ENCODE results near the gene WDFY4. TPM values are rescaled to one million over a fixed set of nuclear protein-coding genes. Genes with fewer than 3 reads are reported as not detected.

WDFY4 gene
- polyA plus RNA-seq, 1 donor from 2014 or later, result not detected

- H3F3A ChIP-seq (ENCODE audit: insufficient read depth, low read length, poor library complexity, severe bottlenecking), result no peaks in the 10 kb centered on the region
- H2AFZ ChIP-seq (ENCODE audit: low read depth, low read length), result no peak overlapping the region
- no peaks in the 10 kb centered on the region for H3K9me3 ChIP-seq (ENCODE audit: low read length)
- H4K20me1 ChIP-seq (ENCODE audit: insufficient read depth), result no peaks in the 10 kb centered on the region
- H3K4me3 ChIP-seq (ENCODE audit: low read length), result peak overlapping the region; percentile 54
- no peaks in the 10 kb centered on the region for H3K9me2 ChIP-seq (ENCODE audit: insufficient read depth, low read length)
- H3K9ac ChIP-seq (ENCODE audit: low read length), result no peak overlapping the region
- no peaks in the 10 kb centered on the region for H3K79me2 ChIP-seq (replicated peaks; ENCODE audit: insufficient read depth, low read length)
- no peak overlapping the region for H3K4me2 ChIP-seq (ENCODE audit: low read length)
- H3K27me3 ChIP-seq (ENCODE audit: insufficient read depth, low read depth, low read length), result peaks cover 4% of the 10 kb centered on the region
- H3K27ac ChIP-seq (ENCODE audit: low read length), result no peak overlapping the region
- TF ChIP-seq RAD21 (conservative IDR thresholded peaks at IDR 0.05) (peak; percentile 72), REST (IDR thresholded peaks at IDR 0.05; ENCODE audit: borderline replicate concordance) (no peak), EZH2 (IDR thresholded peaks at IDR 0.05; ENCODE audit: borderline replicate concordance, insufficient read depth, low read length, poor library complexity, severe bottlenecking) (no peak), MXI1 (conservative IDR thresholded peaks at IDR 0.05; ENCODE audit: poor library complexity, severe bottlenecking) (no peak), CTCF (IDR thresholded peaks at IDR 0.05; ENCODE audit: poor library complexity, severe bottlenecking) (peak; percentile 88), SMC3 (conservative IDR thresholded peaks at IDR 0.05; ENCODE audit: poor library complexity) (peak; percentile 86)
- no peaks in the 10 kb centered on the region for H3K36me3 ChIP-seq (ENCODE audit: insufficient read depth, low read length)
These were observed 28.3 kb upstream of the WDFY4 start for GRCh38 chr10:48656241-48656913.

- Histone ChIP-seq H3K9me2 (ENCODE audit: insufficient read depth, low read length) (no peaks in the 10 kb centered on the region), H3K4me3 (ENCODE audit: low read length) (peak overlapping the region; percentile 54), H3K79me2 (replicated peaks; ENCODE audit: insufficient read depth, low read length) (no peaks in the 10 kb centered on the region), H3K27me3 (ENCODE audit: insufficient read depth, low read depth, low read length) (peaks cover 4% of the 10 kb centered on the region), H3K27ac (ENCODE audit: low read length) (no peak overlapping the region), H3K36me3 (ENCODE audit: insufficient read depth, low read length) (no peaks in the 10 kb centered on the region), H2AFZ (ENCODE audit: low read depth, low read length) (no peak overlapping the region), H4K20me1 (ENCODE audit: insufficient read depth) (no peaks in the 10 kb centered on the region), H3F3A (ENCODE audit: insufficient read depth, low read length, poor library complexity, severe bottlenecking) (no peaks in the 10 kb centered on the region), H3K9me3 (ENCODE audit: low read length) (no peaks in the 10 kb centered on the region), H3K9ac (ENCODE audit: low read length) (no peak overlapping the region), H3K4me2 (ENCODE audit: low read length) (no peak overlapping the region)
- TF ChIP-seq POLR2AphosphoS5 (IDR thresholded peaks at IDR 0.05), result no peak
- TF ChIP-seq CTCF (IDR thresholded peaks at IDR 0.05; ENCODE audit: poor library complexity, severe bottlenecking), result no peak
- TF ChIP-seq TAF1 (IDR thresholded peaks at IDR 0.05; ENCODE audit: low read depth), result no peak
- no peak for TF ChIP-seq EZH2 (IDR thresholded peaks at IDR 0.05; ENCODE audit: borderline replicate concordance, insufficient read depth, low read length, poor library complexity, severe bottlenecking)
- TF ChIP-seq RAD21 (conservative IDR thresholded peaks at IDR 0.05), result no peak
- TF ChIP-seq EP300 (conservative IDR thresholded peaks at IDR 0.05; ENCODE audit: poor library complexity, severe bottlenecking), result no peak
- TF ChIP-seq SMC3 (conservative IDR thresholded peaks at IDR 0.05; ENCODE audit: poor library complexity), result no peak
- TF ChIP-seq MXI1 (conservative IDR thresholded peaks at IDR 0.05; ENCODE audit: poor library complexity, severe bottlenecking), result no peak
- TF ChIP-seq REST (IDR thresholded peaks at IDR 0.05; ENCODE audit: borderline replicate concordance), result no peak
These were observed 27.8 kb upstream of the WDFY4 start for GRCh38 chr10:48656914-48657305.
